HG03565 (cell line): Measurements from ENCODE around the gene PGA4.
"Not testable (repeated sequence)": the region's sequence is repeated elsewhere in the genome, so short reads cannot be mapped to it uniquely, and the experiment has no call there.

Experiments
- ATAC-seq: cut with Tn5 transposase; IDR thresholded peaks from one replicate; pipeline ENCODE4 v1.9.1; 2021; ENCODE audit warnings: mild to moderate bottlenecking, moderate library complexity; ENCODE audit not compliant: unreplicated experiment

Gene PGA4

GRCh38 chr11:61203873-61204272, 18.3 kb upstream of the PGA4 start:
- not testable (repeated sequence) for ATAC-seq

- not testable (repeated sequence) for ATAC-seq
These were observed 17.6 kb upstream of the PGA4 start for GRCh38 chr11:61204502-61205059.

- ATAC-seq = not testable (repeated sequence)
These were observed 14.4 kb upstream of the PGA4 start for GRCh38 chr11:61207636-61208310.

- not testable (repeated sequence) for ATAC-seq
These were observed 11.5 kb upstream of the PGA4 start for GRCh38 chr11:61210629-61211028.

- ATAC-seq = not testable (repeated sequence)
These were observed 10.7 kb upstream of the PGA4 start for GRCh38 chr11:61211327-61211952.

GRCh38 chr11:61212202-61212601, 9.9 kb upstream of the PGA4 start:
- ATAC-seq = not testable (repeated sequence)

- not testable (repeated sequence) for ATAC-seq
These were observed 8.3 kb upstream of the PGA4 start for GRCh38 chr11:61213711-61214324.

GRCh38 chr11:61218306-61218705, 3.8 kb upstream of the PGA4 start:
- not testable (repeated sequence) for ATAC-seq

- not testable (repeated sequence) for ATAC-seq
These were observed 3.1 kb upstream of the PGA4 start for GRCh38 chr11:61219016-61219415.

GRCh38 chr11:61222692-61223091, 545 bp downstream of the PGA4 start:
- ATAC-seq = not testable (repeated sequence)

- not testable (repeated sequence) for ATAC-seq
These were observed 4.5 kb downstream of the PGA4 start for GRCh38 chr11:61226457-61227137.

GRCh38 chr11:61229458-61229857, 7.3 kb downstream of the PGA4 start:
- not testable (repeated sequence) for ATAC-seq

- ATAC-seq = not testable (repeated sequence)
These were observed 8.9 kb downstream of the PGA4 start for GRCh38 chr11:61231033-61231432.

GRCh38 chr11:61231585-61231984, 9.4 kb downstream of the PGA4 start:
- not testable (repeated sequence) for ATAC-seq

- ATAC-seq = not testable (repeated sequence)
These were observed 10.5 kb downstream of the PGA4 start for GRCh38 chr11:61232548-61233145.

GRCh38 chr11:61237130-61237529, 15.0 kb downstream of the PGA4 start:
- not testable (repeated sequence) for ATAC-seq

- not testable (repeated sequence) for ATAC-seq
These were observed 18.1 kb downstream of the PGA4 start for GRCh38 chr11:61240288-61240687.

GRCh38 chr11:61240875-61241274, 18.7 kb downstream of the PGA4 start, which contains the start of gene PGA5:
PGA5 (plus strand) TSS chr11:61241175; CDS start chr11:61241227, 52 bp downstream.
- not testable (repeated sequence) for ATAC-seq

GRCh38 chr11:61241526-61241925, 19.4 kb downstream of the PGA4 start:
- not testable (repeated sequence) for ATAC-seq

- not testable (repeated sequence) for ATAC-seq
These were observed 23.3 kb downstream of the PGA4 start for GRCh38 chr11:61245284-61245964.
